MM.1S (cell line): ENCODE data around the gene ATM.

Experiments used
- EZH2 ChIP-seq: fragments of 300-600 bp; sonication (generic); optimal IDR thresholded peaks from 2 replicates; pipeline ENCODE3; 2017; ENCODE audit warnings: low read depth, mild to moderate bottlenecking, antibody characterized with exemption, low read length, mixed read lengths
- EZH2phosphoT487 ChIP-seq: fragments of 300-600 bp; sonication (generic); IDR thresholded peaks from 2 replicates; pipeline ENCODE4 v1.6.1; 2018; ENCODE audit warnings: antibody characterized with exemption, low read length
- TF ChIP-seq, protein P1 (sequence below): fragments of 300-600 bp; sonication (generic); IDR thresholded peaks from 2 replicates; pipeline ENCODE4 v1.5.1; 2016; ENCODE audit warnings: antibody characterized with exemption, low read length, mixed read lengths

DNA sequence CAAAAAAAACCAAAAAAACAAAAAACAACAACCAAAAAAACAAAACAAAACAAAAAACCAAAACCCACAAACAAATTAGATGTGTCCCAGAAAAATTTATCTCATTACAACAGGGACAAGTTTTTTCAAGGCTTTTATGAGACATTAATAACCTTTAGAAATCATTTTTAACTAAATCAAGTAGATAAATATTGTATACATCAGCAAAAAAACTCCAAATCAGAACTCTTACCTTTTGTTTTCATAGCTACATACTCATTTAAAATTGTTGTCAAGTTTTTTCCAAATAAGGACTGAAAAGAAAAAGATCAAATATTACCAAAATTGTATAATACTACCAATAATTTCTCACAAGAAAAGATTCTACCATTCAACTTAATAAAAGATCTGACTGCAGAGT, 29.1 kb upstream of the ATM start:
- TF ChIP-seq, protein P1, sequence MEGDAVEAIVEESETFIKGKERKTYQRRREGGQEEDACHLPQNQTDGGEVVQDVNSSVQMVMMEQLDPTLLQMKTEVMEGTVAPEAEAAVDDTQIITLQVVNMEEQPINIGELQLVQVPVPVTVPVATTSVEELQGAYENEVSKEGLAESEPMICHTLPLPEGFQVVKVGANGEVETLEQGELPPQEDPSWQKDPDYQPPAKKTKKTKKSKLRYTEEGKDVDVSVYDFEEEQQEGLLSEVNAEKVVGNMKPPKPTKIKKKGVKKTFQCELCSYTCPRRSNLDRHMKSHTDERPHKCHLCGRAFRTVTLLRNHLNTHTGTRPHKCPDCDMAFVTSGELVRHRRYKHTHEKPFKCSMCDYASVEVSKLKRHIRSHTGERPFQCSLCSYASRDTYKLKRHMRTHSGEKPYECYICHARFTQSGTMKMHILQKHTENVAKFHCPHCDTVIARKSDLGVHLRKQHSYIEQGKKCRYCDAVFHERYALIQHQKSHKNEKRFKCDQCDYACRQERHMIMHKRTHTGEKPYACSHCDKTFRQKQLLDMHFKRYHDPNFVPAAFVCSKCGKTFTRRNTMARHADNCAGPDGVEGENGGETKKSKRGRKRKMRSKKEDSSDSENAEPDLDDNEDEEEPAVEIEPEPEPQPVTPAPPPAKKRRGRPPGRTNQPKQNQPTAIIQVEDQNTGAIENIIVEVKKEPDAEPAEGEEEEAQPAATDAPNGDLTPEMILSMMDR = no peak
- no peak for TF ChIP-seq EZH2
- TF ChIP-seq EZH2phosphoT487 = no peak
